K562 (cell line): ENCODE data around the gene GPR108. TPM values are rescaled to one million over a fixed set of nuclear protein-coding genes. Genes with fewer than 3 reads are reported as not detected.
A peak's percentile ranks its signal among the peaks of the same experiment; 100 is the strongest.

Experiments used
- ETV5 ChIP-seq: sonication (generic); formaldehyde crosslinking; IDR thresholded peaks from 2 replicates; pipeline ENCODE4 v1.4.0; 2020; ENCODE audit warnings: low read depth, mild to moderate bottlenecking, missing genetic modification reagents
- HEY1 ChIP-seq: fragments of 250-450 bp; sonication (Bioruptor Pico); IDR thresholded peaks from 2 replicates; pipeline ENCODE4 v1.5.0; 2020; ENCODE audit warnings: mild to moderate bottlenecking, moderate library complexity, borderline replicate concordance
- ID3 ChIP-seq, 2 experiments: fragments of 250-450 bp in 1 of 2; fragments of 450-650 bp in 1 of 2; sonication (Bioruptor Pico) in 1 of 2; IDR thresholded peaks; 2 replicates each; pipeline versions ENCODE4 v1.6.1 to v1.8.0; 2016 to 2021; ENCODE audit warnings: mild to moderate bottlenecking in 2 of 2, moderate library complexity in 2 of 2, missing compliant biosample characterization in 1 of 2, missing genetic modification characterization in 1 of 2
- ILK ChIP-seq: fragments of 450-650 bp; IDR thresholded peaks from 2 replicates; pipeline ENCODE4 v1.6.1; 2016; ENCODE audit warnings: missing genetic modification characterization, low read depth, mild to moderate bottlenecking, missing compliant biosample characterization, moderate library complexity, borderline replicate concordance
- L3MBTL2 ChIP-seq: fragments of 450-650 bp; IDR thresholded peaks from 2 replicates; pipeline ENCODE4 v1.6.1; 2016; ENCODE audit warnings: mild to moderate bottlenecking, moderate library complexity
- MAFG ChIP-seq: fragments of 450-650 bp; conservative IDR thresholded peaks from 2 replicates; pipeline ENCODE4 v1.6.1; 2016; ENCODE audit warnings: missing genetic modification characterization, missing compliant biosample characterization
- MTA2 ChIP-seq: fragments of 450-650 bp; IDR thresholded peaks from 2 replicates; pipeline ENCODE4 v1.6.1; 2016; ENCODE audit warnings: low read depth
- MYC ChIP-seq, 2 experiments: fragments of 250-450 bp in 1 of 2; sonication (Bioruptor Pico) in 1 of 2; IDR thresholded peaks; 2 replicates each; pipeline versions ENCODE4 v1.5.1 to v1.6.1; 2012 to 2021; ENCODE audit warnings: low read depth in 2 of 2, borderline replicate concordance in 1 of 2, improper control_type of control experiment in 1 of 2, low read length in 1 of 2, mild to moderate bottlenecking in 1 of 2, moderate library complexity in 1 of 2
- NONO ChIP-seq, 2 experiments: fragments of 200-400 bp in 1 of 2; fragments of 450-650 bp in 1 of 2; formaldehyde crosslinking in 1 of 2; IDR thresholded peaks; 2 replicates each; pipeline ENCODE4 v1.6.1; 2017; ENCODE audit warnings: low read depth in 2 of 2, mild to moderate bottlenecking in 2 of 2, moderate library complexity in 2 of 2, low read length in 1 of 2
- PCBP1 ChIP-seq: fragments of 200-400 bp; formaldehyde crosslinking; IDR thresholded peaks from 2 replicates; pipeline ENCODE4 v1.6.1; 2018; ENCODE audit warnings: mild to moderate bottlenecking, low read depth, low read length; ENCODE audit not compliant: poor library complexity, severe bottlenecking
- PTRF ChIP-seq: fragments of 450-650 bp; IDR thresholded peaks from 2 replicates; pipeline ENCODE4 v1.6.1; 2016; ENCODE audit warnings: mild to moderate bottlenecking, missing genetic modification characterization, missing compliant biosample characterization
- RBM39 ChIP-seq: fragments of 200-400 bp; formaldehyde crosslinking; optimal IDR thresholded peaks from 2 replicates; pipeline ENCODE3; 2018; ENCODE audit warnings: low read depth, low read length
- SRF ChIP-seq, 2 experiments: fragments of 250-450, 450-650 bp in 1 of 2; sonication (Bioruptor Pico) in 1 of 2; sonication (generic) in 1 of 2; formaldehyde crosslinking; IDR thresholded peaks; 2 replicates each; pipeline versions ENCODE4 v1.5.0 to v1.5.1; 2020 to 2022; ENCODE audit warnings: mild to moderate bottlenecking in 1 of 2, missing genetic modification reagents in 1 of 2
- TAF1 ChIP-seq: IDR thresholded peaks from 2 replicates; pipeline ENCODE4 v1.6.1; 2011; ENCODE audit warnings: mild to moderate bottlenecking, low read length, moderate library complexity; ENCODE audit not compliant: insufficient read depth, control insufficient read depth, severe bottlenecking; ENCODE audit errors: extremely low read depth
- TOE1 ChIP-seq, 2 experiments: fragments of 450-650 bp in 1 of 2; sonication (generic) in 1 of 2; formaldehyde crosslinking in 1 of 2; IDR thresholded peaks; 2 replicates each; pipeline versions ENCODE4 v1.7.1 to v1.8.0; 2016 to 2022; ENCODE audit warnings: borderline replicate concordance in 2 of 2, mild to moderate bottlenecking in 2 of 2, antibody characterized with exemption in 1 of 2, inconsistent platforms in 1 of 2, low read depth in 1 of 2, missing genetic modification reagents in 1 of 2, moderate library complexity in 1 of 2
- U2AF1 ChIP-seq: fragments of 200-400 bp; formaldehyde crosslinking; optimal IDR thresholded peaks from 2 replicates; pipeline ENCODE3; 2017; ENCODE audit warnings: mild to moderate bottlenecking, low read depth, low read length, moderate library complexity
- YBX1 ChIP-seq: fragments of 450-650 bp; IDR thresholded peaks from 2 replicates; pipeline ENCODE4 v1.7.1; 2016; ENCODE audit warnings: mild to moderate bottlenecking
- ZNF124 ChIP-seq: sonication (generic); formaldehyde crosslinking; IDR thresholded peaks from 2 replicates; pipeline ENCODE4 v1.8.1; 2022; ENCODE audit warnings: missing genetic modification reagents
- ZNF224 ChIP-seq: sonication (generic); formaldehyde crosslinking; IDR thresholded peaks from 2 replicates; pipeline ENCODE4 v1.8.0; 2022; ENCODE audit warnings: mild to moderate bottlenecking, missing genetic modification reagents
- ZNF444 ChIP-seq: fragments of 250-450 bp; sonication (Bioruptor Pico); IDR thresholded peaks from 2 replicates; pipeline ENCODE4 v1.4.0; 2020; ENCODE audit warnings: mild to moderate bottlenecking, moderate library complexity
- ZNF707 ChIP-seq: fragments of 250-450 bp; sonication (Bioruptor Pico); conservative IDR thresholded peaks from 2 replicates; pipeline ENCODE4 v1.8.0; 2022; ENCODE audit warnings: inconsistent platforms, mild to moderate bottlenecking, moderate library complexity
- polyA plus RNA-seq, 8 experiments: library from polyadenylated mRNA; depleted of rRNA in 4 of 8; stranded (reverse) in 5 of 8; unstranded in 3 of 8; fragments of >200 nt; fragmentation: Nextera tagmentation in 2 of 8; fragmentation: Illumina TruSeq in 1 of 8; extraction: Ambion mirVana in 2 of 8; extraction: Trizol in 1 of 8; gene quantifications; 2 replicates each; pipeline versions ENCODE4 v1.2.1 to v1.2.3, GENCODE V29; 2011 to 2014; ENCODE audit warnings: inconsistent platforms in 1 of 8, missing spikeins in 1 of 8
- total RNA-seq, 7 experiments: library from RNA; depleted of rRNA in 6 of 7; stranded (reverse); fragments of >200 nt in 6 of 7; fragmentation: Illumina TruSeq in 2 of 7; extraction: Trizol in 2 of 7; gene quantifications; 2 replicates each; pipeline versions ENCODE4 v1.2.1 to v1.2.3, GENCODE V29; 2011 to 2021; ENCODE audit warnings: low replicate concordance in 1 of 7
- TF ChIP-seq, protein P1 (sequence below): fragments of 450-650 bp; IDR thresholded peaks from 2 replicates; pipeline ENCODE4 v1.6.1; 2017; ENCODE audit warnings: antibody characterized with exemption

GPR108 gene
- total and polyA plus RNA-seq, 9 of the 15 experiments (the other 6 are each of a cell fraction or from before 2014, with no cell fraction given), result 2.4 to 33.2 (median 24.4) TPM

GRCh38 chr19:6772028-6772865 is 34.9 kb upstream of the GPR108 start, which contains the start of gene VAV1 (continued):
- TF ChIP-seq, protein P1, sequence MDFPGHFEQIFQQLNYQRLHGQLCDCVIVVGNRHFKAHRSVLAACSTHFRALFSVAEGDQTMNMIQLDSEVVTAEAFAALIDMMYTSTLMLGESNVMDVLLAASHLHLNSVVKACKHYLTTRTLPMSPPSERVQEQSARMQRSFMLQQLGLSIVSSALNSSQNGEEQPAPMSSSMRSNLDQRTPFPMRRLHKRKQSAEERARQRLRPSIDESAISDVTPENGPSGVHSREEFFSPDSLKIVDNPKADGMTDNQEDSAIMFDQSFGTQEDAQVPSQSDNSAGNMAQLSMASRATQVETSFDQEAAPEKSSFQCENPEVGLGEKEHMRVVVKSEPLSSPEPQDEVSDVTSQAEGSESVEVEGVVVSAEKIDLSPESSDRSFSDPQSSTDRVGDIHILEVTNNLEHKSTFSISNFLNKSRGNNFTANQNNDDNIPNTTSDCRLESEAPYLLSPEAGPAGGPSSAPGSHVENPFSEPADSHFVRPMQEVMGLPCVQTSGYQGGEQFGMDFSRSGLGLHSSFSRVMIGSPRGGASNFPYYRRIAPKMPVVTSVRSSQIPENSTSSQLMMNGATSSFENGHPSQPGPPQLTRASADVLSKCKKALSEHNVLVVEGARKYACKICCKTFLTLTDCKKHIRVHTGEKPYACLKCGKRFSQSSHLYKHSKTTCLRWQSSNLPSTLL, result no peak
- TF ChIP-seq TAF1 (peak; percentile 49), L3MBTL2 (no peak), SRF (CRISPR knock-in tag; IDR thresholded peaks at IDR 0.05) (no peak), MYC (IDR thresholded peaks at IDR 0.05; ENCODE audit: low read depth, low read length) (peak; percentile 19; the same call in 1 of the 2 replicates), MYC (CRISPR knock-in tag; IDR thresholded peaks at IDR 0.05; ENCODE audit: borderline replicate concordance, low read depth) (no peak), ETV5 (CRISPR knock-in tag) (no peak), MTA2 (no peak), ZNF124 (no peak), MAFG (tag) (no peak), ILK (tag) (no peak), ZNF444 (CRISPR knock-in tag) (no peak), RBM39 (no peak), U2AF1 (no peak), ZNF224 (CRISPR knock-in tag) (no peak), ZNF707 (no peak), ID3 (CRISPR knock-in tag; IDR thresholded peaks at IDR 0.05) (no peak), ID3 (tag; IDR thresholded peaks at IDR 0.05) (no peak), HEY1 (CRISPR knock-in tag) (no peak), PCBP1 (no peak), YBX1 (no peak), TOE1 (IDR thresholded peaks at IDR 0.05; ENCODE audit: borderline replicate concordance) (no peak), TOE1 (CRISPR knock-in tag; IDR thresholded peaks at IDR 0.05; ENCODE audit: borderline replicate concordance, low read depth) (no peak), PTRF (tag) (no peak), NONO (IDR thresholded peaks at IDR 0.05; ENCODE audit: low read depth in 2 of 2, low read length in 1 of 2) (peak in 1 of 2 experiments; percentile 24; a peak in 1 of 4 replicates)
